ENCODE results near the gene RRM2. TPM values are rescaled to one million over a fixed set of nuclear protein-coding genes. Genes with fewer than 3 reads are reported as not detected.

Gene RRM2
- total RNA-seq, 1 experiment from 2014 or later, result 38.9 TPM

DNA sequence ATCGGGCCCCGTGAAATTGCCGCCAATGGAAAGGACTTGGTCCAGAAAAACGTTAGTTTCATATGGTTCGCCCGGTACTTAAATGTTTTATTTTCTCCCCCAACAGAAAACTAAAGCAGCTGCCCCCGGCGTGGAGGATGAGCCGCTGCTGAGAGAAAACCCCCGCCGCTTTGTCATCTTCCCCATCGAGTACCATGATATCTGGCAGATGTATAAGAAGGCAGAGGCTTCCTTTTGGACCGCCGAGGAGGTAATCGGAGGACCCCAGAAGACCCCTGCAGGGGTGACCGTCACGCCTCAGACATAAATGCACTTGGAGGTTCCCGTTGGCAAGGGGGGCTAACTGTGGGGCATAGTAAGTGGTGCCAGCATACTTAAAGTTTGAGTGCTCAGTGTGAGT, 742 bp downstream of the RRM2 start:
- in situ Hi-C loops (cut with HindIII; ENCODE audit: low pct_unique_long_range_greater_than_20kb, low sequenced_read_pairs), result no loop called here
- no peak for DNase-seq (ENCODE audit: low read depth, low spot score)

DNA sequence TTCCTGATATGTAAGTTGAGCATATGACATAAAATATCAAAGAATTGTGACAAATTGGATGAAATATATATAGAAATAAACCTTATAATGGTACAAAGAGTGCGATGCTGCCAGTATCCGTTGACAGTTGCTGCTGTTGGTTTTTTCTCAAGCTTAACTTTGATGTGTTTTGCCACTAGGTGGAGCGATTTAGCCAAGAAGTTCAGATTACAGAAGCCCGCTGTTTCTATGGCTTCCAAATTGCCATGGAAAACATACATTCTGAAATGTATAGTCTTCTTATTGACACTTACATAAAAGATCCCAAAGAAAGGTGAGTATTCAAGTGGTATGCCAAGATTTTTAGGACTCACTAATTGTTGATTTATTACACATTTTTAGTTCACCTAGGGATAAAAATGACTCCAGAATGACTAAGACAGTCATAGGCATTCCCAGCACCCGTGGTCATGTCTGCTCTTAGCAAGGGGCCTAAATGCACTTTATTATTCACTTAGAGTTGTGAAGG, 2.1 kb downstream of the RRM2 start:
- in situ Hi-C loops (cut with HindIII; ENCODE audit: low pct_unique_long_range_greater_than_20kb, low sequenced_read_pairs), result no loop called here
- DNase-seq (ENCODE audit: low read depth, low spot score), result peak; percentile 88

DNA sequence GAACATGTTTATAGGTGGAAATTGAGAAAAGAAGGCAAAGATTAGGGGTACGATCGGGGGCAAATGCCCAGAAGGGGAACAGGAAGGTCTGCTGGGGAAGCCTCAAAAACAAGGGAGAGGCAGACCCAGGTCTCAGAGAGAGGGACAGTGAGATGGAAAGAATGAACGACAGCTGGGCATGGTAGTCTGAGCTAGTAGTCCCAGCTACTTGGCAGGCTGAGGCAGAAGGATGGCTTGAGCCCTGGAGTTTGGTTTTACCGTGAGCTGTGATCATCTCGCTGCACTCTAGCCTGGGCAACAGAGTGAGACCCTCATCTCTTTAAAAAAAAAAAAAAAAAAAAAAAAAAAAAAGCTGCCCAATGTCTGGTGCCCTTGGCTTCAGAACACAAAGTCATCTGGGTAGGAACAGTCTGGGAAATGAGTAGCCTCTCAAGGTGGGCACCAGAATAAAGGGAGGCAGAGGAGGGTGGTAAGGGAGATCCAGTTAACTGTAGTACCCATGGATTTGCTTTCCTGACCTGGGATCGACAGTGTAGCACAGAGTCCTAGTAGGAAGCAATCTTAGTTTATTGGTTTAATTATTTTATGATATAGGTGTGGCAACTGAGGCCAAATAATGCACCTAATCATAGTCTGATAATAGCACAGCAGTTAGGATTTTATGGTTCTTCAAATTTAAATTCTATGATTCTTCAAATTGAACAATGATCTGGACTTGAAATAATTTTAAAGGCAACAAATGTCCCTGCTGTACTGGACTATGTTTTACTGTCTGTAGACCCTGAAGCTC, 3.5 kb downstream of the RRM2 start:
- in situ Hi-C loops (cut with HindIII; ENCODE audit: low pct_unique_long_range_greater_than_20kb, low sequenced_read_pairs), result no loop called here
- DNase-seq (ENCODE audit: low read depth, low spot score), result no peak

GRCh38 chr2:10126632-10127026, 4.1 kb downstream of the RRM2 start:
- in situ Hi-C loops (cut with HindIII; ENCODE audit: low pct_unique_long_range_greater_than_20kb, low sequenced_read_pairs), result no loop called here

DNA sequence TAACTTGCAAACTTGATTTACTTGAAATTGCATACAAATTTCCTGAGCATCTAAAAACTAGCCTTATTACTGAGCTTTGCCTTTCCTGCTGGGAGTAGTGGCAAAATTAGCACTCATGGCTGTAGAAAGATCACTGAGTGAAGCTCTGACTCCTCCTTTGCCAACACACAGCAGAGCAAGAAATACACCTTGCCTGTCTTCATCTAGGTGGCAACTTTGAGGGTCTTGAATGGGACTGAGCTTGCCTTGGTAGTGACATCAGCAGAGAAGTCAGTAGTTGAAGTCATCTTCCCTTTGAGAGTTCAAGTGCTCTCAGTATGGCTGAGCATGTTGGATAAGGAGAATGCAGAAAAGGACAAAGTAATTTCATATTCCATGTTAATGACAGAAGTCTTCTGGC, 5.9 kb downstream of the RRM2 start:
- no peak for DNase-seq (ENCODE audit: low read depth, low spot score)
- in situ Hi-C loops (cut with HindIII; ENCODE audit: low pct_unique_long_range_greater_than_20kb, low sequenced_read_pairs), result no loop called here

More at GRCh38 chr2:10126632-10127026, 4.1 kb downstream of the RRM2 start:
- DNase-seq (ENCODE audit: low read depth, low spot score), result no peak

DNA sequence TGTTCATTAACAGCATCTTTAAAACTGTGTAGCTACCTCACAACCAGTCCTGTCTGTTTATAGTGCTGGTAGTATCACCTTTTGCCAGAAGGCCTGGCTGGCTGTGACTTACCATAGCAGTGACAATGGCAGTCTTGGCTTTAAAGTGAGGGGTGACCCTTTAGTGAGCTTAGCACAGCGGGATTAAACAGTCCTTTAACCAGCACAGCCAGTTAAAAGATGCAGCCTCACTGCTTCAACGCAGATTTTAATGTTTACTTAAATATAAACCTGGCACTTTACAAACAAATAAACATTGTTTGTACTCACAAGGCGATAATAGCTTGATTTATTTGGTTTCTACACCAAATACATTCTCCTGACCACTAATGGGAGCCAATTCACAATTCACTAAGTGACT, 7.0 kb downstream of the RRM2 start:
- in situ Hi-C loops (cut with HindIII; ENCODE audit: low pct_unique_long_range_greater_than_20kb, low sequenced_read_pairs), result no loop called here
- DNase-seq (ENCODE audit: low read depth, low spot score), result no peak

DNA sequence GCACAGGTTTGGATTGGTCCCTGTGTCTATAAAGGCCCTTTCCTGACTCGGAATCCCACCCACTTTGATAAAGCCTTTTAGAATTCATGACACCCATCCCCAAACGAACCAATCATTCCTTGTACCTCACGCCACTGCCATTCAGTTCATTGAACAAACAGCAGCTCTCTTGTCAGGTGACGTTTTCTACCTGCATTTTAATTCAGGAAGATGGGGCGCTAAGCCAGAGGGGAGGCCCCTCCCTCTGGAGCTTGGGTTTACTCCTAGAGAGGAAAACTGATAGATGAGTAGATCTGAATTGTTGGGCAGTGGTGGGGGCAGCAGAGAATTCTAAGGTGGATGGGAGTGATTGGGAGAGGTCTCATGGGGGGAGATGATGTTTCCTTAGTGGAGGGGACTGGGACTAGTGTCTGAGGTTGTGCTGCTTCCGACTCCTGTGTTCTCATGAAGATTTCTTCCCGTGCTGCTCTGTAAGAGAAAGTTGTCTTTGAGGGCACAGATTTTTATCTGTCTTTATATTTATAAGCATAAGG, 9.6 kb downstream of the RRM2 start:
- no peak for DNase-seq (ENCODE audit: low read depth, low spot score)
- in situ Hi-C loops (cut with HindIII; ENCODE audit: low pct_unique_long_range_greater_than_20kb, low sequenced_read_pairs), result no loop called here

DNA sequence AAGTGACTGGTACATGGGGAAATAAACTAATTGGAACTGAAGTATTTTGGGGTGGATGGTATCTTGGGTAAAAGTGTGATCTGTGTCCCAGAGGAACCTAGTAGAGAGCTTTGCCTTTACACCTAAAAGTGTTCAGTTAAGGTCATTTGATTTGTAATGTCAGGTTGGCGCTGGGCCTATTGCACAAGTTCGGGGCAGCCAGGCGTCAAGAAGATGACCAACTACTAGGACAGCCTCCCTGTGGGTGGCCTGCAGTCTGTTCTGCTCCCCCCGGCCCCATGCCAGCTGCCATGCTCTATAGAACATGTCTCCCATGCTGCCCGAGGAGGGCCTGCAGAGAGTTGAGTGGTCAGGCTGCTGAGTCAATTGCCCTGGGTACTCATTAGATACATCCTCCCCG, 10.1 kb downstream of the RRM2 start:
- in situ Hi-C loops (cut with HindIII; ENCODE audit: low pct_unique_long_range_greater_than_20kb, low sequenced_read_pairs), result no loop called here
- DNase-seq (ENCODE audit: low read depth, low spot score), result no peak

DNA sequence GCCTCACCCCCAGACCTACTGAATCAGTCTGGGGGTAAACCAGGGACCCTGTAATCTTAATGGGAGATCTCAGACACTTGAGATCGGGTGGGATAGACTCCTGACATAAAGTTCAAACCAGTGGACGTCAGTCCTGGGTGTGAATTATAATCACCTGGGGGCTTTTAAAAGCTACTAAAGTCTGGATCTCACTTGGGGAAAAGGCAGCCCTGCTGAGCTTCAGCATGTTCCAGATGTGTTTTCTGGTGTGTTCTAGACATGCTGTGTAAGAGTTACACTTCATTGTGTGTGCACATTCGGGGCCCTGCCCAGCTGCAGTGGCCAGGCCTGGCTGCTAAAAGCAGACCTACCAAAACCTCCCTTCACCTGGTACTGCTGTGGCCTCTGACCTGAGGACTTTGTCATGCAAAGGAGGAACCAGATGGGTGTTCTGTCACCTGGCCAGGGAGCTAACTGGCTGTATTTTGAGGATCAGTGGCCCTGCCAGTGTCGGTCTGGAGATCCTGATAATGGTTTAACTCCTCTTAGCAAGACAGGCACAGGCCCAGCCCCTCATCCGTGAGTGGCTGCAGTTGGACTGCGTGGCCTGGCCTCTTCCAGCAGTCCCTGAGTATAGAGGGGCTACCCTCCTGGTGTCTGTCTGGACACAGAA, 10.6 kb downstream of the RRM2 start:
- in situ Hi-C loops (cut with HindIII; ENCODE audit: low pct_unique_long_range_greater_than_20kb, low sequenced_read_pairs), result no loop called here
- DNase-seq (ENCODE audit: low read depth, low spot score), result no peak

DNA sequence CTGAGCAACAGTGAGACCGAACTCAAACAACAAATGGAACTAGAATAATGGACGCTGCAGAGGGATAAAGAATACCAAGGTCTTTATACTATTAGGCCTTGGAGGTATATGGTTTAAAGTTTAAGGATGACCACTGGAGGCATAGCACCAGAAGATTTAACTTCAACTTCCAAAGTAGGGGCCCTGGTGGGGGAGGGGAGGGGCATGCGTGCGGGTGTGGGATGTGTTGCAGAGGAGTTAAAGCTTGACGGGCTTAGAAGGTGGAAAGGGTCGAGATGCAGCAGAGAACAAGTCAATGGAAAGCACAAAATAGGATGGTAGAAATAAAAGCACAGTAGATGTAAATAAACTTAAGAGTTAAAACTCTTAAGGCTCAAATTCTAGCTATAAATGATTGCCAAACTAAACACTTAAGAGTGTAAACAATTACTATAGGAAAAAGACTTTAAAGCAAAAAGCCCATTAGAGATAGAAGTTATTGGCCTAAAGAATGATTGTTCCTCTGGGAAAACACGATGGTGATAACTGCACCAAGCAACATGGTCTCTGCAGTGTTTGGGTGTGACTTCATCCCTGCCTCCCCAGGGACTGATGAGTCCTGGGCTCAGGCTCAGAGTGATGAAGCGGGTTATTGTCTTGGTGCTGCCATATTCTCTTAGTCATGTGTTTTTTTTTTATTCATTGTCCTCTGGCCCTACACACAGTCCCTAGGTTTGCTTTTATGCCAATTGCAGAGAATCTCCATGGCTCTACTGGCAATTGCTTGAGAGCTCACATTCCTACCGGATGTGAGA, 13.0 kb downstream of the RRM2 start:
- peak; percentile 94 for DNase-seq (ENCODE audit: low read depth, low spot score)
- in situ Hi-C loops (cut with HindIII; ENCODE audit: low pct_unique_long_range_greater_than_20kb, low sequenced_read_pairs), result no loop called here

DNA sequence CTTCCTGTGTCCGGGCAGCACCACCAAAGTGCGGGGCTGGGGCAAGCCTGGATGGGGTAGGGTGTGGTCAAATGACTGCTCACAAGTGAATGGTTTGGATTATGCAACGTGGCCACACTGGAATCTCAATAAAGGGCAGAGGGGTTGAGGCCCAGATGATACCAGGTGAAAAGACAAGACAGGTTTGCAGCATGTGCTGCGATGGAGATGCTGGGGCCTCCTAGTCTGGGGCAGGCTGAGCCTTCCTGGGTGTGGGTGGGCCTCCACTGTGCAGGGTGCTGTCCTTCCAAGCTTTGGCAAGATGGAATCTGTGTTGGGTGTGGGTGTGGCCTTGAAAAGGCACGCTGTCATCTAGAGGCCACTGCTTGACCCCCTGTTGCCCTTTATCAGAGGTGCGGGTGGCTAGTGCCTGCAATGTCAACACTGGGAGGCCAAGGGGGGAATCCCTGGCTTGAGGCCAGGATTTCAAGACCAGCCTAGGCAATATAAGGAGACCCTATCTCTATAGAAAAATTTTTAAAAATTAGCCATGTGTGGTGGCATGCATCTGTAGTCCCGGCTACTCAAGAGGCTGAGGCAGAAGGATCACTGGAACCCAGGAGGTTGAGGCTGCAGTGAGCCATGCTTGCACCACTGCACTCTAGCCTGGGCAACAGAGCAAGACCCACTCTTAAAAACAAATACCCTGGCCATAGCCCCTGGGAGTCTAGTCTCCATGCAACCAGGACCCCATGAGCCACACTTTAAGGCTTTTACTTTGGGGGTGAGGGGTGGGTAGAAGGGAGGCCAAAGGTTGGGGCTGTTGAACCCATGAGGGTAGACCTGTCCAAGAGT, 13.8 kb downstream of the RRM2 start:
- in situ Hi-C loops (cut with HindIII; ENCODE audit: low pct_unique_long_range_greater_than_20kb, low sequenced_read_pairs), result no loop called here
- DNase-seq (ENCODE audit: low read depth, low spot score), result no peak

DNA sequence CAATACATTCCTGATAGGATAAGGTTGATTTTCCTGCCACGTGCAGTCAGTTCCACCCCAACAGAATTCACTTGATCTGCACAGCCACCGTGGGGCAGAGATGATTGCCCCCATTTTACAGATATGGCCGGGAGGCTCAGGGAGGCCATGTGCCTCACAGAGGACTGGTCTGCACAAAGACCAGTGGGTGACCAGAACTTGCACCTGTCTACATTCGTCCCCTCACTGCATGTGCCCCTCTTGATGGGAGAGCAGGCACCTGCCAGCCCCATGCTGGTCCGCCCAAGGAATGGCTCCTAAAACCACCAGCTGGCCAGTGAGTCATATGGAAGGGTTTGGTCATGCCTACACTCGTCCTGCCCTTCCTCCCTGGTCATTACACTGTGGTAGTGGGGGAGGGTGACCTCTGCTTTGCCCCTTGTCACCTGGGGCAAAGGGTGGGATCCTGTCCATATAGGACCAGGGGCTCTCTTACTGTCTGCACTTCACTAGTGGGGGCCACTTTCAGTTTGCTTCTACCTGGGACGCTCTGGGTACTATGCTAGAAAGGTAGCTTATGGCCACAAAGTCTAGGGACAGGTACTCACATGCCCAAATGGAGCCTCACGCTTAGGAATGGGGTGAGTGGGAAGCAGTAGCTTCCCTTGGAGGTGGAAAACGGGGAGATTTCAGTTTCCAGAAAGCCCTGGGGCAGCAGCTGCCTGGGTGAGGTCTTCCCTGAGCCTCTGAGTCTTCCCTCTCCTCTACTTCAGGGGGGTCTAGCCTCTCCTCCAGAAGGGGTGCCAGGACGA, 14.7 kb downstream of the RRM2 start:
- DNase-seq (ENCODE audit: low read depth, low spot score), result no peak

GRCh38 chr2:10139536-10139935, 17.0 kb downstream of the RRM2 start:
- in situ Hi-C loops (cut with HindIII; ENCODE audit: low pct_unique_long_range_greater_than_20kb, low sequenced_read_pairs), result no loop called here
- DNase-seq (ENCODE audit: low read depth, low spot score), result no peak

More for the DNA sequence above, 14.7 kb downstream of the RRM2 start:
- in situ Hi-C loops (cut with HindIII; ENCODE audit: low pct_unique_long_range_greater_than_20kb, low sequenced_read_pairs), result no loop called here

DNA sequence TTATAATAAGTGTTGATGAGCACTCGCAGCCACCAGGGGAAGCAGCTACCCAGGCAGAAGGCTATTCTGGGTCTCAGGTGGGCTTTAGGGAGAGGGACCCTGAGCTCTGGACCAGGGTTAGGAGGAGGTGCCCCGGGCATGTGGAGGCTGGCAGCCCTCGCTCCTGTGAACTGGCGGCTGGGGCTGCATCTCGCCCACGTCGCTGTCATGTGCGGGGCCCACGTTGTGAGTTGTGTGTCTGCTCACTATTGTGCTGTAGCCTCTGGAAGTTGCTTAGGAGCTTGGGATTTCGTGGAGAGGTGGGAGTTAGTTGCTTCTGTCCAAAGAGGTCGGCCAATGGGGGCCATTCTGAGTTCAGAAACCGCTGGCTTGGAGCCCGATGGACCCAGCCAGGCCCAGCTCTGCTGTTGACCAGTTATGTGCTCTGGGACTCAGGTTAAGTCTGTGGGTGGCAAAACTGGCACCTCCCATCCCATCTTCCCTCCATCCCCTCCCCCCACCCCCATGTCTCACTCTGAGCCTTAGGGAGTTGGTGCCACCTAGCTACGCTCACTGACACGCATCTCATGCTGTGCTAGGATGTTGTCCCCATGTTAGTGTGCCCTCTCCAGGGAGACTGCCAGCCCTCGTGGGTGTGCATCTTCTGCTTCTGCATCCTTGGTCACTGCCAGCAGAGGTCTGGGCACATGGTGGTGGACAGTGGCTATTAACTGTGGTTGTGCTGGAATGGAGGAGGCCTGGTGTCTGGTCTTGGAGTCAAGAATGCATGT, 18.5 kb downstream of the RRM2 start:
- DNase-seq (ENCODE audit: low read depth, low spot score), result no peak
- in situ Hi-C loops (cut with HindIII; ENCODE audit: low pct_unique_long_range_greater_than_20kb, low sequenced_read_pairs), result no loop called here

DNA sequence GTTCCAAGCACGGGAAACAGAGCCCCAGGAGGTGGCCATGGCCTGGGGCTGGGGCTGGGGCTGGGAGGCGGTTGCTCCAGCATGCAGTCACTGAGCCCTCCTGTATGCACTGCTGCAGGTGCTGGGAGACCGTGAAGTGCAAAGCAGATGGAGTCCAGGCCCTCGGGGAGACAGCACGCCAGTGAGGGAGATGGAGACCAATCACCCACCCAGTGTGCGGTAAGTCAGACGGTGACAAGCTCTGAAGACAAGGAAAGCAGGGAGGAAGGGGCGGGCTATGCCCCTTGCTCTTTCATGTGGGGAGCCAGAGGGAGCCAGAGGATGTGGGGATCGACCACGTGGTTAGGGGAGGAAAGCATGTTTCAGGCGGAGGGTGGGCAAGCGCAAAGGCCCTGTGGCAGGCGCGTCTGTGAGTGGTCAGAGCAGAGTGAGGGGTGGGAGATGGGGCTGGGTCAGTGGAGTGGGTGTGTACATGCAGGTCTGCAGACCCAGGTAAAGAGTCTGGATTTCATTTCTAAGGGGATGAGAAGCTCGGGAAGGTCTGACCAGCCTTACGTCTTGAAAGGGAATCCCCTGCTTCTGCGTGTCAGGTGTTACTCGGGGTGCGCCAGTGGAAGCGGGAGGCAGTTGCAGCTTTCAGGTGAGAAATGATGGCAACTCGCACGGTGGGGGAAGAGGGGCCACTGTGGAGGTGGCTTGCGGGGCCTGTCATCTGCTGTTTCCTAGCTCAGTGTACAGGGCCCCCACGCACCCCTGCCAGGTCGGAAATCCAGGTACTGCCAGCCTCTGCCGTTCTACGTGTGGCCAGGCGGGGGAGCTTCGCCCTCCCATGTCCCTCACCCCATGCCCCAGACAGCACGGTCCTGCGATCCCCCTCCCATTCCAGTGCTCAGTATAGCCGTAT, 19.4 kb downstream of the RRM2 start:
- peak; percentile 52 for DNase-seq (ENCODE audit: low read depth, low spot score)
- in situ Hi-C loops (cut with HindIII; ENCODE audit: low pct_unique_long_range_greater_than_20kb, low sequenced_read_pairs), result no loop called here

All from SK-MEL-5 (cell line).